Measurements from ENCODE around the gene DAZAP2.
A peak's percentile ranks its signal among the peaks of the same experiment; 100 is the strongest.
"Not testable (repeated sequence)": the region's sequence is repeated elsewhere in the genome, so short reads cannot be mapped to it uniquely, and the experiment has no call there.

DAZAP2 gene

DNA sequence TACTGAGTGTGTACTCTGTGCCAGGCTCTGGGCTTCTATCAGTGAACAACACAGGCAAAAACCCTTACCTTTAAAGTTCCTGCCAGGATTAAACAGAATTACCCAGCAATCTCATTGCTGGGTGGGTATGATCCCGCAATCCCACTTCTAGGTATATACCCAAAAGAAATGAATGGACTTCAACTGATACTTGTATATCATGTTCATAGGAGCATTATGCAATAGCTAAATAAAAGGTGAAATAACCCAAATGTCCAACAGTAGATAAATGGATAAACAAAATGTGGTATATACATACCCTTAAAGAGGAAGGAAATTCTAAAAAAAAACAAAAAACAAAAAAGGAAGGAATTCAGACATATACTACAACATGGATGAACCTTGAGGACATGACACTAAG is 14.7 kb downstream of the DAZAP2 start:
- no peak for DNase-seq

DNA sequence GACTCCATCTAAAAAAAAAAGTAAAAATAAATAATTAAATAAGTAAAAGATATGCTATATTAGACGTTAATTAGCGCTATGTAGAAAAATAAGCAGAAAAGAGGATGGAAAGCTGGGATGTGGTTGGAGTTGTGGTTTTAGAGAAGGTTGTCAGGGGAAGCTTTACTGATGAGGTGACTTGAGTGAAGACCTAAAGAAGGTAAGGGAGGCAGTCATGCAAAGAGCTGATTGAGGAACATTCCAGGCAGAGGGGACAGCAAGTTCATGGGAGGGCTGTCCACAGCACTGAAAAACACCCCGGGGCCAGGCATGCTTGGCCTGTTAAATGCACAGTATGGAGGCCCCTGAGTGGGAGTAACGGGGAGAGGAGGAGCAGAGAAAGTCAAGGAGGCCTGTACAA is 15.9 kb downstream of the DAZAP2 start:
- DNase-seq: no peak

DNA sequence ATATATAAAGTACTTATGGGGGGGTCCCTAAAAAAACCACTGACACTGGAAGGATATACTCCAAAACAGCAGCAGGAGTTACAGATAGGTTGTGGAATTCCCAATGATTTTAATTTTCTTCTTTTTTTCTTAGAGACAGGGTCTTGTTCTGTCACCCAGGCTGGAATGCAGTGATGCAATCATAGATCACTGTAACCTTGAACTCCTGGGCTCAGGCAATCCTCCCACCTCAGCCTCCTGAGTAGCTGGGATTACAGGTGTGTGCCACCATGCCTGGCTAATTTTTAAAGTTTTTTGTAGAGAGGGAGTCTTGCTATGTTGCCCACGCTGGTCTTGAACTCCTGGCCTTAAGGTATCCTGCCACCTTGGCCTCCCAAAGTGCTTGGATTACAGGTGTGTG is 21.0 kb downstream of the DAZAP2 start:
- not testable (repeated sequence) for DNase-seq

DNA sequence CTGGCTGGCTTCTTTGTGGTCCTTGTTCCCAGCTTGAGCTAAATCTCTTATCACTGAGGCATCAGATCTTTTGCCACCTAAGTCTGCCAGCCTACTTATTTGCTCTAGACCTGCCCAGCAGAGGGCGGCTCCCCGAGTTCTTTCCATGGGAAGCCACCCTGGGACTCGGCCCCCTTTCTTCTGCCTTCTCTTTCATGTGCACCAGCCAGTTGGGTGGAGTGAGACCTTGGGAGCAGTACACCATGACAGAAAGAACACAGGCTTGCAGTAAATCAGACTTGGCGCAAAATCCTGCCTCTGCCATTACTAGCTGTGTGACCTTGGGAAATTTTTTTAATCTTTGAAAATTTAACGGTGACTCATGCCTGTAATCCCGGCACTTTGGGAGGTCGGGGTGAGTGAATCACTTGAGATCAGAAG is 24.1 kb downstream of the DAZAP2 start:
- no peak for DNase-seq

DNA sequence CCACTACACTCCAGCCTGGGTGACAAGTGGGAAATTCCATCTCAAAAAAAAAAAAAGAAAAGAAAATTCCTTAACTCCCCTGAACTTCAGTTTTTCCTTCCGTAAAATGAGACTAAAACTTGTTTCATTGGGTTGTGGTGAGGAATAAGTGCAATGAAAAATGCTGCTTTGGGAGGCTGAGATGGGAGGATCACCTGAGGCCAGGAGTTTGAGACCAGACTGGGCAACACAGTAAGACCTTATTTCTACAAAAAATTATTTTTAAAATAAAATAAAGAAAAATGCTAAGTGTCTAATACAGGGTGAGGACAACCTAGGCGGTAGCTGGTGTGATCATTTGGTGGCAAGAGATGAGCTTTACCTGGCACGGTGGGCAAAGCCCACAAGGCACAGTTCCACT is 24.7 kb downstream of the DAZAP2 start:
- no peak for DNase-seq

DNA sequence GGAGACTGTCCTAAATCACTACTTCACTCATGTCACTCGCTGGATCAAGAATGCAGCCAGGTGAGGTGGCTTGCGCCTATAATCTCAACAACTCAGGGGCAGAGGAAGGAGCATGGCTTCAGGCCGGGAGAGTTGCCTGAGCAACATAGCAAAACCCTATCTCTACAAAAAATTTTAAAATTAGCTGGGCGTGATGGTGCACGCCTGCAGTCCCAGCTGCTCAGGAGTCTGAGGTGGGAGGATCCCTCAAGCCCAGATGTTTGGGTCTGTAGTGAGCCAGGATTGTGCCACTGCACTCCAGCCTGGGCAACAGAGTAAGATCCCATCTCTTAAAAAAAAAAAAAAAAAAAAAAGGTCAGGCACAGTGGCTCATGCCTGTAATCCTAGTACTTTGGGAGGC is 25.7 kb downstream of the DAZAP2 start:
- DNase-seq: no peak

DNA sequence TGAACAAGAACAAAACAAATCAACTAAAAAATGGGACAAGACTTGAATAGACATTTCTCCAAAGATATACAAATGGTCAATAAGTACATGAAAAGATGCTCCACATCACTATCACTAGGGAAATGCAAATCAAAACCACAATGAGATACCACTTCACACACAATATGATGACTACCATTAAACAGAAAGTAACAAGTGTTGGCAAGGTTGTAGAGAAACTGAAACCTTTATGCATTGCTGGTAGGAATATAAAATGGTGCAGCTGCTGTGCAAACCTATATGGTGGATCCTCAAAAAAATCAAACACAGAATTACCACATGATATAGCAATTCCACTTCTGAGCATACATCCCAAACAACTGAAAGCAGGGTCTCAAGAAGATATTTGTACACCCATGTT is 26.4 kb downstream of the DAZAP2 start:
- DNase-seq: no peak

DNA sequence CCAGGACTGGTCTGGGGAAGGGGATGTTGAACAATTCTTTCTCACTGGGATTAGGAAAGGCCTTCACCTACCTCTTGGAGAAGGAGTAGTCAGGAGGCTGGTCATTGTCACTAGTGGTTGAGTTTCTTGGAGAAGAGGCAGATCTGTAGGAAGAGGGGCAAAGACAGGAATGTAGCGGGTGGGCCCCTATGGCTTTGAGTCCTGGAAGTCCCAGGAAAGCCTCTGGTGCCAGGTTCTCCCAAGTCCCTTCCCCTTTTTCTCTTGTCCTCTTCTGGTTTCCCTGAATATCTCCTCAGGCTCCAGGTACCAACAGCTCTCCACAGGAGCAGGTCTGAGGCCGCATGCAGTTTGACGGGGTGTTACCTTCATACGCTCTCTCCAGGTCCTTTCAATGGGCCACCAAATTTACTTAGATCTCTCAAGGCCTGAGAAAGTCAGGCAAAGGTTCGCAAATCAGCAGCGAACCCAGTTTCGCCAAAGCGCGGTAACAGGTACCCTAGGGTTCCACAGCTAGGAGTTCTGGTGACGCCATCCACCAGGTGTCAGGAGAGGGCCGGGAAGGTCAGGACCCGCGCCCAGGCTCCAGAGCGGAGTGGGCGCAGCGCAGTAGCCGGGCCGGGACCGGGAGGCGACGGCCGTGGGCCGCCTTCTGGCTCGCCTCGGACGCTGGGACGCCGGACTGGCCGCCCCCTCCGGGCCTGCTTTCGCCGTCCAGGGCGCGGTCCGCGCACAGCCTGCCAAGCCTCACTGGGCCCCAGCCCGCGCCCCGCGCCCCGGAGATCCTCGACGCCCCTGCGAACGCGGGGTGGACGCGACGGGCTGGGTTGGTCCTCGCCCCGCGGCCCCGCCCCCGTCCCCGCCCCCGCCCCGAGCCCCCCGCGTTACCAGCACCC is 30.8 kb downstream of the DAZAP2 start:
- DNase-seq: peak; percentile 39

DNA sequence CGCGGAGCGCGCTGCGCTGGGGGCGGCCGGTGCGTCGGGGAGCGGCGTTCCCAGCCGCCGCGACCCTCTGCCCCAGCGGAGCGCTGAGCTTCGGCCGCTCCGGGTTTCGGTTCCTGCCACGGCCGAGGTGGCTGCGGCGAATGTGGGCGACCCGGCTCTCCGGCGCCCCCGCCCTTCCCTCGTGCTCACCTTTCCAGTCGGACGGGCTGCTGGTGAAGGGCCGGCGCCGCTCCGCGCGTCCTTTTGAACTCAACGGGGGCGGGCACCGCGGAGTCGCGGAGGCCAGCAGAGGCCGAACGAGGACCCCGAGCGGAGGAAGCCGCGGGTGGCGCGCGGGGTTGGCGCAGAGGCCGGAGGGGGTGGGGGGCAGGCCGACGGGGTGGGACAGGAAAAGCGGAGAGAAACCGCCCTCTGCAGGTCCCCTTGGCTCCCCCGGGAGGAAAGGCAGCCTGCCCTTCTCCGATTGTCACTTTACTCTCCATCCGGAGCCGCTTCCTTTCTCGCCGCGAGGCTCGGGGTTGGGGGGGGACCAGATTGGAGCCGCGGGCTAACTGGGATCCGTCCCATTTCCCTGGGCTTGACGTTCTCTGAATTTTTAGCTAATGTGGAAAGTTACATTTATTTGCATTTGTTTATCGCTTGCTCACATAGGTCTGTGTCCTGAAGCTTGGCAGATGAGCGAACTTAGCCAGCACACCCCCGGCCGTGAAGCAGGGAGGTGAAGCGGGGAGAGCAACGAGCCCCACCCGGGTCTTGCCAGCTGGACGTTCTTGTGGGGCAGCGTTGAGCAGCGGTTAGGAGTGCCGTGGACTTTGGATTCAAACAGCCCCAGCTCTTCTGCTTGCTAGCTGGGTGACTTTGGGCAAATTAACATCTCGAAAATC is 31.7 kb downstream of the DAZAP2 start, which contains the start of gene SMAGP:
Gene SMAGP (minus strand): TSS at position 349 of the 884 bp plus-strand sequence. CDS start 1,137 bp downstream, outside the sequence.
- DNase-seq: peak; percentile 58

DNA sequence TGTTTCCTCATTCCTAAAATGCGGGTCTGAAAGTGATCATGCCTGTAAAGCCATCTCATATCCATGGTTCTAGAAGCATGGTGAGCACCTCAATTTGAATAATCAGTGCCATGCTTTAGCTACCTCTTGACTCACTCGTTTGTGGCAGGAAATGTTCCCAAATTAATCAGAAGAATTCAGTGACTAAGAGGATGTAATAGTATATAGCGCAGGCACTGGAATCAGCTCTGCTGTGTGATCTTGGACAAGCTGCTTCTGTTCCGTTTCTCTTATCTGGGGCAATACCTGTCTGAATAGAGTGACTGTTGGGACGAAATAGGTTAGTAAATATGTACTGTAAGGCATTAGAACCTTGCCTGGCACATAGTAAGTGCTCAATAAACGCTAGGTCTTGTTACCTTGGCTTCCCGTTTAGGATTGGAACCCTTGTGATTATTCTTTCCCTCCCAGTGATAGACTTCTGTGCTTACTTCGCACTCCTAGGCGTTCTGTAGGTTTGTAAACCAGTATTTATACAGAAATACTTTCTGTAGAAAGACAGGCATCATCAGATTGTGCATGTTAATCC is 32.4 kb downstream of the DAZAP2 start:
- DNase-seq: no peak

DNA sequence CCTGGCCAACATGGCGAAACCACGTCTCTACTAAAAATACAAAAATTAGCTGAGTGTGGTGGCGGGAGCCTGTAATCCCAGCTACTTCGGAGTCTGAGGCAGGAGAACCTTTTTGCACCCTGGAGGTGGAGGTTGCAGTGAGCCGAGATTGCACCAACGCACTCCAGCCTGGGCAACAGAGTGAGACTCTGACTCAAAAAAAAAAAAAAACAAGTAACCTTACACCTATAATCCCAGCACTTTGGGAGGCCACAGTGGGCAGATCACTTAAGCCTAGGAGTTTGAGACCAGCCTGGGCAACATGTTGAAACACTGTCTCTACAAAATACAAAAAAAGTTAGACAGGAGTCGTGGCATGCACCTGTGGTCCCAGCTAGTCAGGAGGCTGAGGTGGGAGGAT is 34.2 kb downstream of the DAZAP2 start:
- not testable (repeated sequence) for DNase-seq

DNA sequence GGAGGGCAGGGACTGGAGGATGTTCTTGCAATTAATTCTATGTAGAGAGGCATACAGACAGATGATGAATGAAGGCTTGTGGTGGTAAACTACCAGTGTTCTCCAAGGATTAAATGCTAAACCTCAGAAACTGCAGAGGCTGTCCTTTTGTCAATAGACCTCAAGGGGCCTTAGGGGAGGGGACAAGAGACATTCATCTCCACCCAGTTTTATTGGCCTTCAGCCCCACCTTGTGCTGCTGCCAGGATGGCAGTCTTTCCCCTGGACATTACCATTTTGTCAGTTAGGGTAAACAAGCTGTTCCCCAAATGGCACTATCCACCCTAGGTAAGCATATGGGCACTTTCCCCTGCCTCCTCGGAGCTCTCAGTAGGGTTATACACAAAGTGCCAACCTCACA is 36.5 kb downstream of the DAZAP2 start:
- DNase-seq: no peak

DNA sequence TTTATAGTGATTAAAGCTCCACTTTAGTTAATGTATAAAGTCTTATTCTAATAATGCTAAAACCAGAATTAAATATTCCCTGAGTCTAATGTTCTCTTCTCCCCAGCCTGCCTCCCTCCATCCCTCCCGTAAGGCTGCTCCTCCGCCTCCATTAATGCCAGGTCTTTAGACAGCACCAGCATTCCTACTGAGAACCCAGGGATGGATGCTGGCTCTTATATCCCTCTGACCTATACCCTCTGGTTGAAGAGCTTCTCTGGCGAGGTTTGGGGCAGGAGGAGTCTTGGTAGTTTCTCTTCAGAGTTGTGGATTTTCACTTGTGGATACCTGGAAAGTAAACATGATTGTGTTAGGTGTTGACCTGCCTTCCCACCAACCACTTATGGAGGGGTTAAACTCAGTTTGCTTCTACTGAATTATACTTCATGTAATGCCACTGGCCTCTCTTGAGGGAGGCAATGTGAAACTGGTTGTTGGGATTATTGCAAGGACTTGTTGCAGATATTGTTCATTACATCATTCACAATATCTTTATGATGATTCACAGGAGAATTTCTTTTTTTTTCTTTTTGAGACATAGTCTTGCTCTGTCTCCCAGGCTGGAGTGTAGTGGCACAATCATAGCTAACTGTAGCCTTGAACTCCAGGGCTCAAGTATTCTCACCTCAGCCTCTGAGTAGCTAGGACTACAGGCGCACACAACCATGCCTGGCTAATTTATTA is 42.7 kb downstream of the DAZAP2 start:
- DNase-seq: no peak

DNA sequence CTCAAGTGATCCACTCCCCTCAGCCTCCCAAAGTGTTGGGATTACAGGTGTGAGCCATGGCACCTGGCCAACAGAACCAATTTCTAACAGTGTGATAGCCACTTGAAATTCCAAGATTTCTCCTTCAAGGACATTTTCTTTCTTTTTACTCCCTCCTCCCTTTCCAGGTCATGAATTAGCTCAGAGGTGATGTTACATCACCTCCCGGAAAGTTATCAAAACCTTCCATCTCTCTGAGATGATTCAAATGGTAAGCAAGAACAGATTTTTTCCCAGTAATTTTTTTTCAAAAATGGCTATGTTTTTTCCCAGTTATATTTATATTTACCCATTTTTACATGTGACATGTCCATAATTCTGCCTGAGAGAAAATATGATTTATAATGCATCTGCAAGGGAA is 47.2 kb downstream of the DAZAP2 start:
- no peak for DNase-seq

DNA sequence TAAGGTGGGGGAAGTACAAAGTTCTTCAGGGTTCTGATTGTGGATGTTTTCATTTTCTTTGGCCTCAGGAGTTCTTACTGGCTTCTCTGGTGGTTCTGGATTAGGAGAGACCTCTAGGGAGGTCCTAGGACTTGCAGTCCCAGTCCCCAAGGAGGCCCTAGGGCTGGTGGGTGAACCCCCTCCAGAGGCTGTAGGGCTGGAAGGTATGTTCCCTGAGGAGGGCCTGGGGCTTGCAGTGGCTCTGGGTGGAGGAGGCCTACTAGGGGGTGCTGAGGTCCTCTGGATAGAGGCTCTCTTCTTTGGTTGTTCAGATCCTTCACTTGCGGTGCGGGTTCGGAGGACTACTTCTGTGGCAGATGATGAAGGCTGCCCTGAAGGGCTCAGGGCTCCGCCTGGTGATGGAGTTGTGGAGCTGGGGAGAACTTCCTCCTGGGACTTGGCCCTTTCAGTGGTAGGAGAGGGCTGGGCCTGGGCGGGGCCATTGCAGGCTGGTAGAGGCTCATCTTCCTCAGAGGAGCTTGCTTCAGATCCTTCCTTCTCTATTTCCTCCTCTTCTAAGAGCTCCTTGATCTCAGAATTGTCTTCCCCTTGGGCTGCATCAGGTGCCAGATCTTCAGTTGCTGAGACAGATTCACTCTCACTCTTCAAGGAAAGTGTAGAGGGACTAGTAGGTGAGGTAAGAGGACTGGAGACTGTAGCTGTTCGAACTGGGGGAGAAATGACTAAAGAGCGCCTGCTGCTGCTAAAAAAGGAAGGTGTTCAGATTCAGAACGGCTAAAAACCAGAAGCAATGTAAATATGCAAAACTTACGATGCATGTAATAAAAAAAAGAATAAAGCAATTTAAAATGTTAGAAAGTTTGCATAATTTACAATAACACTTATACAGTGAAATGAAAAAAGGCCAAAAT is 53.2 kb downstream of the DAZAP2 start:
- DNase-seq: not testable (repeated sequence)
